ENCODE measurements around the gene ATP6V1B1.

DNA sequence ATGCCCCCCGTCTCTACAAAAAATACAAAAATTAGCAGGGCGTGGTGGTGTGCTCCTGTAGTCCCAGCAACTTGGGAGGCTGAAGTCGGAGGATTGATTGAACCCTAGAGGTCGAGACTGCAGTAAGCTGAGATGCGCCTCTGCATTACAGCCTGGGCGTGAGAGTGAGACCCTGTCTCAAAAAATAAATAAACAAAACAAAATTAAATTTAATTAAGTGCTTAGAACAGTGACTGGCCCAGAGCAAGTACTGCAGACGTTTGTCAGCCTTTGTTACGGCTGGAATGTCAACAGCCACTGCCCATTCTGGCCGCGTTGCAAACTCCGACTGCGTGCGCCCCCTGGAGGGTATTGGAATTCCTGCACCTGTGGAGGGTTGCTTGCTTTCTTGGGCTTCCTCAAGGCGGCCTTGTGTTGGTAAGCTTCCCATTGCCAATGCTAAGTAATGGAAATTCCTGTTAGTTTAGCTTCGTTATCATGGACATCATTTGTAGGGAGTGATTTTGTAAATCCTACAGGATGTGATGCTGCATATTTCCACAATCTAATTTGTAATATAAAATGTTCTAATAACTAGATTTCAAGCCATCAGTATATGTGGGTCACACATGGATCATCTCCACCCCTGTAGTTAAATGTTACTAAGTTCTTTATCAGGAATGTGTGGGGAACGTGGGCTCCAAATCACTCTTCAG, 15.9 kb upstream of the ATP6V1B1 start:
- TF ChIP-seq SP1 (IDR thresholded peaks at IDR 0.05; ENCODE audit: low read depth, low read length) (no peak), TARDBP (IDR thresholded peaks at IDR 0.05; ENCODE audit: borderline replicate concordance) (no peak), FOXK2 (IDR thresholded peaks at IDR 0.05) (no peak), FOS (IDR thresholded peaks at IDR 0.05; ENCODE audit: borderline replicate concordance, extremely low read depth, insufficient read length) (no peak)
- TF ChIP-seq, protein P1, sequence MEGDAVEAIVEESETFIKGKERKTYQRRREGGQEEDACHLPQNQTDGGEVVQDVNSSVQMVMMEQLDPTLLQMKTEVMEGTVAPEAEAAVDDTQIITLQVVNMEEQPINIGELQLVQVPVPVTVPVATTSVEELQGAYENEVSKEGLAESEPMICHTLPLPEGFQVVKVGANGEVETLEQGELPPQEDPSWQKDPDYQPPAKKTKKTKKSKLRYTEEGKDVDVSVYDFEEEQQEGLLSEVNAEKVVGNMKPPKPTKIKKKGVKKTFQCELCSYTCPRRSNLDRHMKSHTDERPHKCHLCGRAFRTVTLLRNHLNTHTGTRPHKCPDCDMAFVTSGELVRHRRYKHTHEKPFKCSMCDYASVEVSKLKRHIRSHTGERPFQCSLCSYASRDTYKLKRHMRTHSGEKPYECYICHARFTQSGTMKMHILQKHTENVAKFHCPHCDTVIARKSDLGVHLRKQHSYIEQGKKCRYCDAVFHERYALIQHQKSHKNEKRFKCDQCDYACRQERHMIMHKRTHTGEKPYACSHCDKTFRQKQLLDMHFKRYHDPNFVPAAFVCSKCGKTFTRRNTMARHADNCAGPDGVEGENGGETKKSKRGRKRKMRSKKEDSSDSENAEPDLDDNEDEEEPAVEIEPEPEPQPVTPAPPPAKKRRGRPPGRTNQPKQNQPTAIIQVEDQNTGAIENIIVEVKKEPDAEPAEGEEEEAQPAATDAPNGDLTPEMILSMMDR (IDR thresholded peaks at IDR 0.05 in 2 of 3, conservative IDR thresholded peaks at IDR 0.05 in 1 of 3; ENCODE audit: control insufficient read depth in 2 of 3, extremely low read depth in 1 of 3, insufficient read depth in 1 of 3, low read depth in 3 of 3, low read length in 3 of 3) = peak; percentile 85 to 90 (median 88)
- TF ChIP-seq, protein P2, sequence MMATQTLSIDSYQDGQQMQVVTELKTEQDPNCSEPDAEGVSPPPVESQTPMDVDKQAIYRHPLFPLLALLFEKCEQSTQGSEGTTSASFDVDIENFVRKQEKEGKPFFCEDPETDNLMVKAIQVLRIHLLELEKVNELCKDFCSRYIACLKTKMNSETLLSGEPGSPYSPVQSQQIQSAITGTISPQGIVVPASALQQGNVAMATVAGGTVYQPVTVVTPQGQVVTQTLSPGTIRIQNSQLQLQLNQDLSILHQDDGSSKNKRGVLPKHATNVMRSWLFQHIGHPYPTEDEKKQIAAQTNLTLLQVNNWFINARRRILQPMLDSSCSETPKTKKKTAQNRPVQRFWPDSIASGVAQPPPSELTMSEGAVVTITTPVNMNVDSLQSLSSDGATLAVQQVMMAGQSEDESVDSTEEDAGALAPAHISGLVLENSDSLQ (IDR thresholded peaks at IDR 0.05) = no peak

Data from GM12878 (cell line).